SHP77 treated with DMSO at 0.1 percent for 48 hours (cell line): ENCODE results near the gene HES1.

Experiments used
- DNase-seq: peaks from one replicate; lab custom pipeline; 2025; lab: John Stamatoyannopoulos, UW

The HES1 gene

GRCh38 chr3:194102436-194102835 lies 33.5 kb upstream of the HES1 start:
- DNase-seq, result no peak

- no peak for DNase-seq
Measured at GRCh38 chr3:194103505-194103904, 32.4 kb upstream of the HES1 start.

- DNase-seq, result no peak
Measured at GRCh38 chr3:194103983-194104751, 31.8 kb upstream of the HES1 start.

- no peak for DNase-seq
Measured at GRCh38 chr3:194105292-194105691, 30.7 kb upstream of the HES1 start.

GRCh38 chr3:194107107-194107506 lies 28.8 kb upstream of the HES1 start:
- no peak for DNase-seq

- no peak for DNase-seq
Measured at GRCh38 chr3:194109192-194109863, 26.6 kb upstream of the HES1 start.

- no peak for DNase-seq
Measured at GRCh38 chr3:194110483-194110882, 25.5 kb upstream of the HES1 start.

GRCh38 chr3:194111336-194111735 lies 24.6 kb upstream of the HES1 start:
- DNase-seq, result no peak

GRCh38 chr3:194112120-194113106 lies 23.5 kb upstream of the HES1 start:
- DNase-seq, result no peak

GRCh38 chr3:194114123-194114522 lies 21.8 kb upstream of the HES1 start:
- no peak for DNase-seq

GRCh38 chr3:194117104-194117845 lies 18.7 kb upstream of the HES1 start:
- DNase-seq, result no peak

- no peak for DNase-seq
Measured at GRCh38 chr3:194118920-194119319, 17.0 kb upstream of the HES1 start.

GRCh38 chr3:194119831-194120590 lies 15.9 kb upstream of the HES1 start:
- no peak for DNase-seq

- DNase-seq, result no peak
Measured at GRCh38 chr3:194120789-194121770, 14.9 kb upstream of the HES1 start.

GRCh38 chr3:194121891-194122631 lies 13.9 kb upstream of the HES1 start:
- DNase-seq, result no peak

GRCh38 chr3:194123726-194124125 lies 12.2 kb upstream of the HES1 start:
- no peak for DNase-seq

GRCh38 chr3:194124193-194124592 lies 11.8 kb upstream of the HES1 start:
- DNase-seq, result no peak

GRCh38 chr3:194125442-194125841 lies 10.5 kb upstream of the HES1 start:
- DNase-seq, result no peak

- no peak for DNase-seq
Measured at GRCh38 chr3:194126790-194127189, 9.2 kb upstream of the HES1 start.
